Natural killer cell (primary cell): ENCODE results near the gene AP3M1. TPM values are rescaled to one million over a fixed set of nuclear protein-coding genes. Genes with fewer than 3 reads are reported as not detected.

ENCODE experiments used
- ATAC-seq, 3 donors: fragments of 150-1000 bp in 2 of 3; fragments of 200-7000 bp in 1 of 3; cut with Tn5 transposase; 1 replicate in 1 of 3; 2 replicates in 2 of 3; pipeline ENCODE4 v1.10.0; 2021; ENCODE audit warnings: mild to moderate bottlenecking in 2 of 3, moderate library complexity in 2 of 3
- DNase-seq, 2 donors: peaks; one replicate each; pipeline versions ENCODE4 v3.0.0 to v3.0.0-alpha.2; 2013 to 2021; ENCODE audit warnings: mixed read lengths in 1 of 2
- H3K27ac ChIP-seq: one replicate; pipeline ENCODE4 v1.5.1; 2013; ENCODE audit warnings: mild to moderate bottlenecking, low read length
- H3K27me3 ChIP-seq: one replicate; pipeline ENCODE4 v1.6.1; 2013; ENCODE audit warnings: low read length; ENCODE audit not compliant: control insufficient read depth, insufficient read depth
- H3K36me3 ChIP-seq: one replicate; pipeline ENCODE4 v1.6.1; 2013; ENCODE audit warnings: low read length; ENCODE audit not compliant: control insufficient read depth, insufficient read depth
- H3K4me1 ChIP-seq: one replicate; pipeline ENCODE4 v1.6.1; 2013; ENCODE audit warnings: low read length; ENCODE audit not compliant: control insufficient read depth, insufficient read depth
- H3K4me3 ChIP-seq: one replicate; pipeline ENCODE4 v1.5.1; 2013; ENCODE audit warnings: low read length
- H3K9me3 ChIP-seq: one replicate; pipeline ENCODE4 v1.6.1; 2013; ENCODE audit warnings: low read length; ENCODE audit not compliant: control insufficient read depth, insufficient read depth
- H3K27ac Mint-ChIP-seq, 2 donors: one replicate each; pipeline ENCODE4 v1.8.0; 2022; ENCODE audit warnings: mild to moderate bottlenecking in 2 of 2, mixed read lengths in 2 of 2, moderate library complexity in 1 of 2
- H3K27me3 Mint-ChIP-seq, 2 donors: one replicate each; pipeline ENCODE4 v1.8.0; 2022; ENCODE audit warnings: low read depth in 2 of 2, mixed read lengths in 2 of 2
- H3K36me3 Mint-ChIP-seq: one replicate; pipeline ENCODE4 v1.8.0; 2022; ENCODE audit warnings: mixed read lengths
- H3K4me1 Mint-ChIP-seq, 2 donors: one replicate each; pipeline ENCODE4 v1.8.0; 2022; ENCODE audit warnings: mixed read lengths in 2 of 2
- H3K4me3 Mint-ChIP-seq: one replicate; pipeline ENCODE4 v1.8.0; 2022; ENCODE audit warnings: mild to moderate bottlenecking, moderate library complexity, mixed read lengths
- H3K9me3 Mint-ChIP-seq, 2 donors: one replicate each; pipeline ENCODE4 v1.8.0; 2022; ENCODE audit warnings: mixed read lengths in 2 of 2
- CTCF ChIP-seq: fragments of 200-600 bp; IDR thresholded peaks from one replicate; pipeline ENCODE4 v1.8.0; 2022; ENCODE audit warnings: antibody characterized with exemption
- WGBS: methylation state at CpG from one replicate; pipeline ENCODE4 v1.1.7; 2013; ENCODE audit warnings: missing lambda C conversion rate; ENCODE audit not compliant: insufficient coverage; 5-methylcytosine and 5-hydroxymethylcytosine counted together
- intact Hi-C: fragments of 100-400 bp; cut with micrococcal nuclease; formaldehyde crosslinking; loops from one replicate; pipeline ENCODE4 v1.14.2; 2022
- total RNA-seq, 4 donors: library from RNA; stranded (reverse); fragments of 120-200 nt in 1 of 4; gene quantifications; one replicate each; pipeline versions ENCODE4 v1.2.3 to v1.2.4, GENCODE V29; 2013 to 2022

Gene AP3M1
- total RNA-seq, 3 donors from 2014 or later (not counting 1 experiment from before 2014, with no cell fraction given): 40.6 to 48.8 (median 41.5) TPM

GRCh38 chr10:74163319-74164068, 12.9 kb upstream of the AP3M1 start:
- no peaks in the 10 kb centered on the region for H3K36me3 Mint-ChIP-seq
- ATAC-seq (no peak), DNase-seq (no peak)
- H3K9me3 Mint-ChIP-seq: no peaks in the 10 kb centered on the region
- intact Hi-C loops: no loop called here
- Histone ChIP-seq H3K9me3 (no peaks in the 10 kb centered on the region), H3K36me3 (no peaks in the 10 kb centered on the region), H3K4me1 (peaks cover 3% of the 10 kb centered on the region), H3K27ac (no peak overlapping the region), H3K4me3 (no peak overlapping the region), H3K27me3 (no peaks in the 10 kb centered on the region)
- peaks cover 0 to 5% of the 10 kb centered on the region in 2 donors for H3K4me1 Mint-ChIP-seq
- H3K27me3 Mint-ChIP-seq: no peaks in the 10 kb centered on the region
- no peak overlapping the region for H3K4me3 Mint-ChIP-seq
- TF ChIP-seq CTCF: no peak
- WGBS: 80% methylated on average over 1 of the region's 3 CpGs
- no peak overlapping the region for H3K27ac Mint-ChIP-seq

GRCh38 chr10:74160013-74160412, 9.4 kb upstream of the AP3M1 start:
- Histone ChIP-seq H3K4me1 (no peaks in the 10 kb centered on the region), H3K27me3 (no peaks in the 10 kb centered on the region), H3K9me3 (no peaks in the 10 kb centered on the region), H3K36me3 (no peaks in the 10 kb centered on the region), H3K4me3 (no peak overlapping the region), H3K27ac (no peak overlapping the region)
- Mint-ChIP-seq H3K4me1 (peaks cover 4 to 5% of the 10 kb centered on the region in 2 donors), H3K27ac (no peak overlapping the region), H3K27me3 (no peaks in the 10 kb centered on the region), H3K9me3 (no peaks in the 10 kb centered on the region), H3K4me3 (no peak overlapping the region), H3K36me3 (no peaks in the 10 kb centered on the region)
- DNase-seq (no peak), ATAC-seq (no peak)
- no peak for TF ChIP-seq CTCF
- WGBS: 100% methylated on average over 3 of the region's 3 CpGs
- intact Hi-C loops: no loop called here

DNA sequence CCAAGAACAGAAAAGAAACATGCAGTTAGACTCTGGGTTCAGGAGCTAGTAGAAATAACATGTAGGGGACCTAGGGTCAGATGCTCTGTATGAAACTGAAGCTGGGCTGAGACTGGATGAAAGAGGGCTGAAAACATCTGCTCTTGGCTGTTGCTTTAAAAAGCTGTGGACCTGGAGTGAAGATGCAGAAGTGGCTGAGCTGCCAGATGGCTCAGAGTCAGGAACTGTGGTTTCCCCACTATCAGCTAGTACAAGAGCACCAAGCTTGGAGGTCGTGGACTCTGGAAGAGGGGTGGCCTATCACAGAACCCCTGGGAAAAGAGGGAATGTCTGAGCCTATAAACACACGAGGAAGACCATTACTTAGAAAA, 6.3 kb upstream of the AP3M1 start:
- no peak for TF ChIP-seq CTCF
- Histone ChIP-seq H3K27me3 (no peaks in the 10 kb centered on the region), H3K4me3 (no peak overlapping the region), H3K9me3 (no peaks in the 10 kb centered on the region), H3K27ac (no peak overlapping the region), H3K36me3 (no peaks in the 10 kb centered on the region), H3K4me1 (peaks cover under 1% of the 10 kb centered on the region)
- Mint-ChIP-seq H3K27ac (peak overlapping the region in 1 of 2 donors; percentile 16), H3K27me3 (no peaks in the 10 kb centered on the region), H3K36me3 (no peaks in the 10 kb centered on the region), H3K4me1 (peaks cover 8 to 10% of the 10 kb centered on the region in 2 donors), H3K4me3 (no peak overlapping the region), H3K9me3 (no peaks in the 10 kb centered on the region)
- ATAC-seq (no peak), DNase-seq (no peak)
- 20% methylated on average over 1 of the region's 2 CpGs for WGBS
- intact Hi-C loops: no loop called here

GRCh38 chr10:74153676-74154075, 3.0 kb upstream of the AP3M1 start:
- 93% methylated on average over 4 of the region's 4 CpGs for WGBS
- Histone ChIP-seq H3K4me1 (peaks cover 17% of the 10 kb centered on the region), H3K9me3 (no peaks in the 10 kb centered on the region), H3K27me3 (no peaks in the 10 kb centered on the region), H3K4me3 (no peak overlapping the region), H3K36me3 (no peaks in the 10 kb centered on the region), H3K27ac (no peak overlapping the region)
- TF ChIP-seq CTCF: no peak
- Mint-ChIP-seq H3K27ac (no peak overlapping the region), H3K4me3 (no peak overlapping the region), H3K9me3 (no peaks in the 10 kb centered on the region), H3K4me1 (peaks cover 8 to 10% of the 10 kb centered on the region in 2 donors), H3K36me3 (no peaks in the 10 kb centered on the region), H3K27me3 (no peaks in the 10 kb centered on the region)
- no peak for ATAC-seq
- intact Hi-C loops: loop anchor here (5.0 kb wide), 2 partner anchors 156 to 266 kb away; partner anchors contain the start of gene VCL
- no peak for DNase-seq
